CD4-positive, alpha-beta T cell treated with Interleukin-15 for 1 hour (primary cell): ENCODE data around the gene PAIP1.
"Not testable (repeated sequence)": the region's sequence is repeated elsewhere in the genome, so short reads cannot be mapped to it uniquely, and the experiment has no call there.

ENCODE experiments used
- DNase-seq: peaks from one replicate; pipeline ENCODE4 v3.0.0-alpha.2; 2020

The PAIP1 gene

DNA sequence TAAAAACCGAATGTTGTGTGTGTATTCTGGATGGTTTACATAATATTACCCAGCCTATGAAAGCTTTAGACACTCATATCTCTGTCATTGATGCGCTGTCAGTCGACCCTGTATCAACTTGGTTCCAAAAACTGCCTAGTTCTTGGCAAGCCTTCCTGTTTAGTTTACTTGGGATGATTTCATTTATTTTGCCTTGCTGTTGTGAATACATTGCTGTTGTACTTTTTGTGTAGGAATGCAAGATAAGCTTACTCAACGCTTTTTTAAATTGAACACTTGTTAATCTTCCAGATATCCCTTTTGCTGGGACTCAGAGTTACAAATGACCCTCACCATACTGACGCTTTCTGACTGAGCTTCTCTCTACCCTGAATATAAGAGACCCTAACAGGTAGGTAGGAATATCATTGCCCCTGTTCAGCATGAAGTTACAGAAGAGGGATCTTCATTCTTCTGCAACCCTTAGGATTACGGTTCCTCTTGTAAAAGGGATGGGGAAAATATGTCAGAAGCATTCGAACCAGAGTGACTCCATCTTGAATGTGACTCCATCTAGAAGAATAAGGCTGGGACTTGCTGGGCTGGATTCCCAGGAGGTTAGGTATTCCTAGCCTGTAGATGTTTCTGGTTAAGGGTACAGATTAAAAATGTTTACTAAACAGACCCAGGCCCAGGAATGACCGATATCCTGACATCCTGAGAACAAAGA is 13.7 kb upstream of the PAIP1 start:
- DNase-seq, result no peak

DNA sequence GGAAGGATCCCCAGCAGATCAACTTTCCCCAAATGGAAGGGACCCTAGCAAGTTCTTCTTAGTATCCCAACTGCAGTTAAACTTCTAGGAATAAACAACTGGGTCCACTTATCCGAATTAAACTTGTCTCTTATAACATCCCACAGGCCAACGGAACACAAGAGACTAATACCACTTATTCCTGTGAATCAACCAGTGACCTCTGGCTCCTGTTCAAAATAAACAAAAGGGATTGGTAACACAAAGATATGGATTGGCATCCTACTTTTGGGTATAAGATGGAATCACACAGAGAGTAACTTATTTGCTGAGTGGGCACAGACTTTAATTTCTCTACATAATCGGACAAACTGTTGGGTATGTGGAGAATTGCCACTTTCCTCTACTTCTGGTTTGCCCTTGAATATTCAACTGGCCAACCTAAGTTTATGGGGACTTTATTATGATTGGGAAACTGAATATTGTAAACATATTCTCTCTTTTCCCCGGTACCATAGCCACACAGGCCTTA is 12.4 kb upstream of the PAIP1 start:
- DNase-seq, result no peak

DNA sequence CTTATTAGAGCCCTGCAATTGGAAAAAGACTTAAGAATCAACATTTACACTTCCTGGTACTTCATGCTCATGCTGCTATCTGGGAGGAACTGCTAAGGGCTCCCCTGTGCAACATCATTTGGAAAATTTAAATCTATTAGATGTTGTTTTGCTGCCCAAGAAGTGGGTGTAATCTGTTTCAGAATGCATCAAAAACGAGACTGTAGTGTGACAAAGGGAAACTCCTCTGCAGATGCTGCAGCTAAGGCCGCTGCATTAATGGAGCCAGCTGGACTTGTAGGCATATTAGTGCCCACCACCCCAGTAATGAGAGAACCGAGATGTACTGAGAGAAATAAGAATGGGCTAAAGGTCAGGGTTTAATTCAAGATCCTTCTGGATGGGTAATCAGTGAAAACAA is 11.1 kb upstream of the PAIP1 start:
- no peak for DNase-seq

DNA sequence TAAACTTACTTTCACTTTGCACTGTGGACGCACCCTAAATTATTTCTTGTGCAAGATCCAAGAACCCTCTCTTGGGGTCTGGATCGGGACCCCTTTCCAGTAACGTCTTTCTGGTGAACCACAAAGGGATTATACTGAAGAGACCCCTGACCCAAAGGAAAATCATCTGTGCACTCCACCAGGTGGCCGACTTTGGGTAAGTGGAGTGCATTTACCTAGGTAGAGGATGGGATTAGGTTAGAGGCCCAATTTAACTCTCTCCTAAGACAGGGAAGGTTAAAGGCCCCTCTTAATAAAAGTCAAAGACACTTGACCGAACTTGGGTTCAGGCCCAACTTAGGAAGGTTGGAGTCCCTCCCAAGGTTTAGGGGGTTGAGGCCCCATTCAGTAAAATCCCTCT is 8.2 kb upstream of the PAIP1 start:
- DNase-seq, result no peak

- no peak for DNase-seq
Measured at GRCh38 chr5:43564289-43564850, 7.5 kb upstream of the PAIP1 start.

GRCh38 chr5:43563321-43563720 is 6.4 kb upstream of the PAIP1 start:
- DNase-seq, result no peak

- no peak for DNase-seq
Measured at GRCh38 chr5:43561356-43561755, 4.5 kb upstream of the PAIP1 start.

DNA sequence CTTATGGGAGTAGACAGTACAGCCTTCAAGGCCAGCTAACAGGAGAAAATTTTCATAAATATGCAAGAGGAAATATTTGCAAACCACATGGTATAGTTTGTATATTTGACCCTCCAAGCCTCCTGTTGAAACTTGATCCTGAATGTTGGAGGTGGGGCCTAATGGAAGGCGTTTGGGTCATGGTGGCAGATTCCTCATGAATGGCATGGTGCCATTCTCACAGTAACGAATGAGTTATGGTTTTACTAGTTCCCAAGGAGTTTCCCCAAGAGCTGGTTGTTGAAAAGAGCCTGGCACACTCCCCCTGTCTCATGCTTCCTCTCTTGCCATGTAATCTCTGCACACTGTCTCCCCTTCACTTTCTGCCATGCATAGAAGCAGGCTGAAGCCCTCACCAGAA is 3.3 kb upstream of the PAIP1 start:
- DNase-seq, result no peak

GRCh38 chr5:43556607-43556856 is 345 bp downstream of the PAIP1 start:
- not testable (repeated sequence) for DNase-seq

- peak; percentile 39 for DNase-seq
Measured at GRCh38 chr5:43555895-43556606, 826 bp downstream of the PAIP1 start.

DNA sequence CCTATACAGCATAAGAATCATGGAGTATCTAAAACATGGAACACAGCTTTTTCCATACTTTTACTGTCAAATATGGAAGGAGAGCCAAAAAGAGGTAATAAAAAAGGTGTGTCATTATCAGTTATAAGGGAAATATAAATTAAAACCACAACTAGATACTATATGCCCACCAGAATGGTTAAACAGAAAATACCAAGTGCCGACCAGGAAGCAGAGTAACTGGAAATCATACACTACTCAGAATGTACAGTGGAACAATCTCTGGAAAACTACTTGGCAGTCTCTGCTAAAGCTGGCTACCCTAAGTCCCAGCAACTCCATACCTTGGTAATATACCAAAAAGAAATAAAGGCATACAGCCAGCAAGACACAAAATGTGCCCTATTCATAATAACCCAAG is 2.4 kb downstream of the PAIP1 start:
- DNase-seq, result no peak

DNA sequence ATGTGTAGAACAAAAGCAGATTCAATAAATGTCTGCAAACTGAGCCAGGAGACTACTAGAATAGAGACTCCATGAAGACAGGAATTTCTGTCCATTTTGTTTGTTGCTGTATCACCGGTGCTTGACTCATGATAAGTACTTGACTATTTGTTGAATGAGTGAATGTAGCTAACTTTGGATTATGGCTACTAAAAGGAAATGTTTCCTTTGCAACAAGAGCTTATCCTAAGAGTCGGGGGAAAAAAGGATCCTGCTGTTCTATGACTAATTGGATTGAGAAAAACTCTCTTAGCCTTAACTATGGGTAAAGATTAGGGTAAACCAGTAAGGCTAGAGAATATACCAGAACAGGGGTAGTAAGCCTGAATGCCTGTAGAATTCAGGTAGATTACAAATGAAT is 3.5 kb downstream of the PAIP1 start:
- DNase-seq, result no peak

DNA sequence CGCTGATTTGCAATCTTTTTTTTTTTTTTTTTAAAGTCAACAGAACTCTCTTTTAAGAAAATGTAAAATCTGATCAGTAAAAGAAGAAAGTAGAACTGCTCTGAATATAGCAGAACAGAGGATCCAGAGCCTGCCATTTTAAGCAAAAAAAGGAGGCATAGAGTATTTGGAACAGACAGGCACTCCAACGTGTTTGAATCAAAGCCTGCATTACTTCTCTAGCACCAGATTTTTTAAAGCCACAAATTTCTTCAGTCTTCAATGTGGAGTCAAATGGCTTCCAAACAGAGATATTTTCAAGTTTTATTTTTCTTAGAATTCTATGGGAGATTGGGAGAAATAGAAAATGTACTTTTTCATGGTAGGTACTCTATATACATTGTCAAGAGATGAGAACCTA is 5.1 kb downstream of the PAIP1 start:
- DNase-seq, result no peak

- DNase-seq, result not testable (repeated sequence)
Measured at GRCh38 chr5:43549272-43549671, 7.6 kb downstream of the PAIP1 start.

- no peak for DNase-seq
Measured at GRCh38 chr5:43548358-43548757, 8.5 kb downstream of the PAIP1 start.

DNA sequence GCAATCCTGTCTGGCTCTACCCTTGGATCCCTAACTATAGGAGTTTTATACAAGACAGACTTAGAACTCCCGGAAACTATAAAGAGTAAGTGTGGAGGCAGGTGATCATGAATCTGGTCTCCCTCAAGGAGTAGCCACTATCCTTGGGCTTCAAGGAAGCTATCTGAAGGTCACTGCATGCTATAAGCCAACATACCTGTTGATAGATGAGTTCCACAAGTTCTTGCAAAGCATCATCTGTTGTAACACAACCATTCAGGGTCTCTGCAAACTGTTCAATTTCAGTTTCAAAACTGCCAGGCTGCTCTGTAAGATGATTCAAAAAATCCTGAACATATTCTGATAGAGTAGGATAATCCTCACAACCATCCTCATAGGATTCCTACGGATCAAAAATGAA is 9.3 kb downstream of the PAIP1 start:
- DNase-seq, result no peak

- no peak for DNase-seq
Measured at GRCh38 chr5:43543434-43543833, 13.4 kb downstream of the PAIP1 start.

GRCh38 chr5:43540746-43541145 is 16.1 kb downstream of the PAIP1 start:
- DNase-seq, result no peak

DNA sequence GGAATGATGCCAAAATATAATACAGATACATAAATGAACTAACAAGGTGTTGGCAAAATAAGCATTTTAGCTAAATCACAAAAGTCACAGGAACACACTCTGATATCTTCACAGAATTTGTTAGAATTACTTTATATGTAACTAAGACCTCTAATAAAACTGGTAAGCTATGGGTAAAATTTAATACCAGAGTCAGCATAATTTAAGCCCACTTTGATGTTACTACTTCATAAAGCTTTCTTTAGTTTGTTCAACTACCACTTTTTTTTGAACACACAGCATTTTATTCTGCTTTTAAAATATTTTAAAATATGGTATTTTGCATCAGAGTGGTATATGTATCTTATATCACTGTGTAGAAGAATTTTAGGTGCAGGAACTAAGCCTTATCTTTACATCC is 19.9 kb downstream of the PAIP1 start:
- no peak for DNase-seq

- DNase-seq, result no peak
Measured at GRCh38 chr5:43533646-43534045, 23.2 kb downstream of the PAIP1 start.

DNA sequence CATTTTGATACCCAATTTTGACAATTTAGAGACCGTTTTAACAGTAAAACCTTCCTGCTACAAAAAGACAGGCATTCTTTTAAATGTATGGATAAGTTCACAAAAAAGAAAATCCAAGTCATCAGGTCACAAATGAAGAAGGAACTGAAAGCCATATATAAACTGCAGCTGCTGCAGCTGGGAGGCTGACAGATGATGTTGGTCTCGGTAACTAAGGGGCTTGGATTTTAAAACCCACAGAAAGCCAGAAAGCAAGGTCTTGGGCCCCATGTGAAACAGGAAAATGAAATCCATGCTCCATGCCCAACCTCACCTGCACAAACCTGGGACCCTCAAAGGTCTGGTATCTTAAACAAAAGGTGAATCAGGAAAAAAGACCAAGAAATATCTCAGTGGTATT is 26.2 kb downstream of the PAIP1 start:
- no peak for DNase-seq

DNA sequence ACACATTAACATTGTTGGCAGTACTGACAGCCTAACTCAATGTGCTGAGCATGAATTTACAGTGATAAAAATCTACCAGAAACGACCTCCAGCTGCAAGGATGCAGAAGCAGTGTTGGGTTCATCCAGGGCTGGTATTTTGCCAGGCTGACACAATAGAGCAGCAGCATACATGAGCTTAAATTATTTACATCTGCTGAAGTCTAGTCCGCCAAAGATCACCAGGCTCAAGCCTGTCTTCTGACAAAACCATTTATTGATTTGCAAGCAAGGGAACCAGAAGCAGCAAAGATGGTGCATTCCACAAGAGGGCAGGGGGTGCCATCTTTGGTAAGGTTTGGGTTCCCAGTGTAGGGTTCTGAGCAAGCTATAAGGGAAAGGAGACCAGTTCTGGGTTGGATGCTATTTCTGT is 33.2 kb downstream of the PAIP1 start:
- no peak for DNase-seq

DNA sequence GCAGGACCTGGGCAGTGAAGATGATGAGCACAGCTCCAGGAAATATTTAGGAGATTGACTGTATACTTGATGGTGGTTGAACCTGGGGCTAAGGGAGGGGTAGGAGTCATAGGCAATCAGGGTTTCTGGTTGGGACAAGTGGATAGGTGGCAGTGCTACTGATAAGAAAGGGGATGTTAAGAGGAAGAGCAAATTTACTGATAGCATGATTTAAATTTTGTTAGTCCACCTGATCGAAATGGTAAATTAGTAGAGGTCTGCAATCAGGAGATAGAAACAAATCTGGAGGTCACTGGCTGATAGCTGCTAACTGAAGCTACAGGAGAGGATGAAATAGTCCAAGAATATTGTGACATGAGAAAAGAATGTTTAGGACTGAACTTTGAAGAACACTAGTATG is 36.3 kb downstream of the PAIP1 start:
- no peak for DNase-seq

- no peak for DNase-seq
Measured at GRCh38 chr5:43515678-43516048, 41.2 kb downstream of the PAIP1 start.
